ENCODE measurements around the gene DMRTA2.

The DMRTA2 gene

DNA sequence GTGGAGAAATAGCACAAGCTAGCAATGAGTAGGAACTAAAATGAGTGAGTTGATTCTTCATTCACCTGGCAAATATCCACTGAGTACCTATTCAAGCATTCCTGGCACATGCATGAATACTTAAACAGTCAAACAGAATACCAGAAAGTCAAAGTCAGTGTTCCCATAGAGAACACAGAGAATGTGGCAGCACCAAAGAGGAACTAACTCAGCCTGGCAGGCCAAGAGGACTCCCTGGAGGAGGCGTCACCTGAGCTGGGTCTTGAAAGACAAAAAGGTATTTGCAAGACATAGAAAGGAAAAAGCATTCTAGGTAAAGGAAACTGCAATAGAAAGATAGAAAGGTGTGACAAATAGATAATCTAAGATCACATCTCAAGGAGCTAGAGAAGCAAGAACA, 49.7 kb downstream of the DMRTA2 start:
- DNase-seq: no peak

DNA sequence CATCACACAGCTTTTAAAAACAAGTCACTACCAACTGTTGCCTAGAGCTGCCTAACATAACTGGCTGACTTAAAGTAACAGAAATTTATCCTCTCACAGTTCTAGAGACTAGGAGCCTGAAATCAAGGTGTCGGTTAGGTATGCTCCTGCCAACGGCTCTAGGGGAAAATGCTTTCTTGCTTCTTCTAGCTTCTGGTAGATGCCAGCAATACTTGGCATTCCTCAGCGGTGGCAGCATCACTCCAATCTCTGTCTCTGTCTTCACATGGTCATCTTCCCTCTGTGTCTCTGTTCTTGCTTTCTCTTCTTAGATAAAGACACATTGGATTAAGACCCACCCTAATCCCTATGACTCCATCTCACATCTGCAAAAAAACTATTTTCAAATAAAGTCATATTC, 51.5 kb downstream of the DMRTA2 start:
- DNase-seq: no peak

DNA sequence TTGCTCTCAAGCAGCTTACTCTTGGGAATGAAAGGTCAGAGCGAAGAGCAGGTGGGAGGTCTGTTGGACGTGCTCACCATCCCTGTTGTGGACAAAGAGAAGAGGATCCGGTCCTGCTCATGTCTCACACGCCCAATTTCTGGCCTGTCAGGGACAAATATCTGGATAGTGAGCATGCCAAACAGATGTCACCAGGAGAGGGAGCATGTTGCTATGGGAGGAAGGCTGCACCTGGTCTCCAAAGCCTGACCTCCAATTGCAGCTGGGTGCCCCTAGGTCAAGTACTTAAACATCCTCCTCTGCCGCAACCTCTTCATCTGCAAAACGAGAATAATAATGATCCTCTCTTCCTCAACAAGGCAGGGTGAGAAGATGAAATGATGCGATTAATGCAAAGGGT, 53.4 kb downstream of the DMRTA2 start:
- no peak for DNase-seq

DNA sequence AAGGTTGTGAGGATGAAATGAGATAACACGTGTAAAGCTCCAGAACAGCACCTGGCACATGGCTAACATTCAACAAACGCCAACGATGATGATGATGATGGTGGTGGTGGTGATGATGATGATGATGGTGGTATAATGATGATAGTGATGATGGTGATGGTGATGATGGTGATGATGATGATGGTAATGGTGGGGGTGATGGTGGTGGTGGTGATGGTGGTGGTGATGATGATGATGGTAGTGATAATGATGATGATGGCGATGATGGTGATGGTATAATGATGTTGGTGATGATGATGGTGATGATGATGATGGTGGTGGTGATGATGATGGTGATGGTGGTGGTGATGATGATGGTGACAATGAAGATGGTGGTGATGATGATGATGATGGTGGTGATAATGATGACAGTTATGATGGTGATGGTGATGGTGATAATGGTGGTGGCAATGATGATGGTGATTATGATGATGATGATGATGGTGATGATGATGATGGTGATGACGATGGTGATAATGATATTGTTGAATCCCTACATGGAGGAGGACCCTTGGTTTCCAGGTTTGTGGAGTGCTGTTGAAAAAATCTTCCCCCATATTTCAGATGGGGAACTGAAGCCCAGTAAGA, 54.1 kb downstream of the DMRTA2 start:
- DNase-seq: no peak

DNA sequence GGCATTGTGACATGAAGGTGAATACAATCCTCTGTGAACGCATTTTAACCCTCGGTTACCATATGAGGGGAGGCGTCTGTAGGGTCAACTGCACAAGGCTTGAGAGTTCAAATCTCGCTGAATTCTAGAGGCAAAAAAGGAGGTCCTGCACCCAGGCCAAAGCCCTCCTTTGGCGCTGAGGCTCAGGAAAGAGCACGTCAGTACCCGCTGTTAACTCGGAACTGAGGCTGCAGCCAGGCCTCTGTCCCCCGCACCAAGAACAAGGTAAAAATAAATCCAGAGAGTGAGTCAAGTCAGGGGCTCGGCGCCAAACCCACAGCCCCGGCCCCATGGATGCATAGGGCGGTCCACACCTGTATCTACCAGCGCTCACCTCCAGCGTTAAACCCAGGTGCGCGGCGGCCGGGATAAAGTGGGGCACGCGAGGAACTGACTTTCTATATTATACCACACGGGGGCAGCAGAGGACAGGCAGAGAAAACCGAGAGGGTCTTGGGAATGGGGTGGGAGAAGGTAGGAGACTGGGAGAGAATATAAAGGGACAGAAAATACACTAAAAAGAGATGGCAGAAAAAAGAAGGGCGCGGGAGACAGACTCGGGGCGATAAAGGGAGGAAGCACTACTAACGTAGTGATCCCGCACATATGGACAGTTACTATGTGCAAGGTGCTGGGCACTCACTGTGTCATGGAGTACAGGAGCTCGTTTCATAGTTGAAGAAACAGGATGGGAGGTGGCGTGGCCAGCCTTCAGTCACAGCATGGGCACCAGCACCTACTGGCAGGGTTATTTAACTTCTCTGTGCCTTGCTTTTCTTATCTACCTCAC, 54.9 kb downstream of the DMRTA2 start:
- DNase-seq: no peak
